GM12801 (cell line): ENCODE data around the gene BCL2L13.

ENCODE experiments used
- CTCF ChIP-seq: IDR thresholded peaks from one replicate; pipeline ENCODE4 v1.5.1; 2011; ENCODE audit warnings: control low read depth; ENCODE audit not compliant: insufficient read length; ENCODE audit errors: extremely low read depth

The BCL2L13 gene

GRCh38 chr22:17628406-17629172, 10.0 kb upstream of the BCL2L13 start, which contains the start of gene ATP6V1E1:
ATP6V1E1 (minus strand) TSS chr22:17628749; CDS start chr22:17628635, 114 bp downstream.
- TF ChIP-seq CTCF: no peak

GRCh38 chr22:17629173-17629489, 9.4 kb upstream of the BCL2L13 start:
- TF ChIP-seq CTCF: no peak

- no peak for TF ChIP-seq CTCF
These were observed 8.9 kb upstream of the BCL2L13 start for GRCh38 chr22:17629641-17630040.

GRCh38 chr22:17631076-17631565, 7.4 kb upstream of the BCL2L13 start:
- no peak for TF ChIP-seq CTCF

- no peak for TF ChIP-seq CTCF
These were observed 5.2 kb upstream of the BCL2L13 start for GRCh38 chr22:17633217-17633997.

GRCh38 chr22:17633998-17634323, 4.6 kb upstream of the BCL2L13 start:
- no peak for TF ChIP-seq CTCF

GRCh38 chr22:17634696-17635095, 3.9 kb upstream of the BCL2L13 start:
- TF ChIP-seq CTCF: no peak
